Measurements from ENCODE around the gene FMN1. TPM values are rescaled to one million over a fixed set of nuclear protein-coding genes. Genes with fewer than 3 reads are reported as not detected.

FMN1 gene
- polyA plus RNA-seq, 2 of the 4 experiments (the other 2 are of a cell fraction) = 0.53 to 2.2 TPM

DNA sequence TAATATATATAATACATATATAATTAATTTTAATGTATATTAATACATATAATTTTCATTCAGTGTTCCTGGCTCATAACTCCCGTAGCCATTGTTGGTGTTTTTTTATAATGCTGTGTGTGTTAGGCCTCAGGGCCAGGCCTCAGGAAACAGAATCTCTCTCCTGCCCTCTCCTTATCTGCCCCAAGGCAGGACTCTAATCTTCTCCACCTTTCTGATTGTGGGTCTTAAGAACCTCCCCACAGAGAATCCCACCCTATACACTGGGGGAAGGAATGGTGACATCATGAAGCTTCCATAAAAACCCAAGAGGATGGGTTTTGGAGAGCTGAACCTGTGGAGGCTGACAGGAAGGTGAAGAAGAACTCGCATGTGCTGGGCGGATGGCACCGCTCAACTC, 4.0 kb upstream of the FMN1 start (continued):
- TF ChIP-seq E2F6 (IDR thresholded peaks at IDR 0.05; ENCODE audit: borderline replicate concordance, low read depth) (no peak), BHLHE40 (IDR thresholded peaks at IDR 0.05; ENCODE audit: low read depth, low read length) (no peak), RNF2 (IDR thresholded peaks at IDR 0.05; ENCODE audit: borderline replicate concordance, low read depth) (no peak), MAZ (IDR thresholded peaks at IDR 0.05; ENCODE audit: borderline replicate concordance, low read depth, low read length) (no peak), HOXB13 (CRISPR knock-in tag; IDR thresholded peaks at IDR 0.05; ENCODE audit: low read depth) (no peak), BCL3 (IDR thresholded peaks at IDR 0.05) (no peak)

GRCh38 chr15:33197636-33198035, 3.1 kb upstream of the FMN1 start:
- H3K9me3 ChIP-seq = no peaks in the 10 kb centered on the region
- H3K27ac ChIP-seq = no peak overlapping the region
- DNase-seq (ENCODE audit: low read depth in 1 of 2, low spot score in 1 of 2) (no peak), ATAC-seq (no peak), FAIRE-seq (no peak)
- no peak overlapping the region for H3K4me2 ChIP-seq
- peaks cover 29% of the 10 kb centered on the region for H3K4me1 ChIP-seq
- POLR2A ChIA-PET = no interaction called here
- H3K4me3 ChIP-seq = no peak overlapping the region
- 81% methylated on average over 5 of the region's 5 CpGs for WGBS (ENCODE audit: missing lambda C conversion rate)
- no peak for TF ChIP-seq TP53 (CRISPR knock-in tag; IDR thresholded peaks at IDR 0.05)
- no peak for TF ChIP-seq POLR2AphosphoS2 (conservative IDR thresholded peaks at IDR 0.05; ENCODE audit: low read length)
- TF ChIP-seq RFX5 (IDR thresholded peaks at IDR 0.05) = no peak
- TF ChIP-seq FOXS1 (CRISPR knock-in tag; IDR thresholded peaks at IDR 0.05) = no peak
- TF ChIP-seq RARB (CRISPR knock-in tag; IDR thresholded peaks at IDR 0.05) = no peak
- TF ChIP-seq NFE2L2 (conservative IDR thresholded peaks at IDR 0.05; ENCODE audit: low read length) = no peak
- CTCF ChIA-PET = interaction anchor here (0.9 to 1.0 kb wide), 2 partner anchors 18 to 503 kb away, joined by 3 to 7 read pairs; no protein-coding TSS in a partner anchor

DNA sequence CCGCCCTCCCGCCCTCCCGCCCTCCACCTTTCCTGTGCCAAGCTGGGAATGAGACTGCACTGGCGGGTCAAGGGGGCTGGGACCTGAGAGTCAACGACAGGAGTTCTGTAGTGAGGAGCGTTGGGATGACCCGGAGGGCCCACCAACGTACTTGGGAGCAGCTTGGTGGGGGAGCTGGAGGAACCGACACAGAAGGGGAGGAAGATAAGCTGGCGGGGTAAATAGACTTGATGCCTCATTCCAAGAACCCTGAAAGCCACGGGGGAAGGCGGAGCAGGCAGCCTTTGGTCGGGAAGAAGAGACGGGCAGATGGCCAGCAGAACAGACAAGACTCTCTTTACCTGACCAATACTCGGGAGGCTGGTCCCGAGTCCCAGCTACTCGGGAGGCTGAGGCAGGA, 277 bp downstream of the FMN1 start:
- POLR2A ChIA-PET = interaction anchor here (1.0 kb wide), 1 partner anchor 8 kb away, joined by 9 read pairs; no protein-coding TSS in a partner anchor
- Histone ChIP-seq H3K4me1 (peaks cover 3% of the 10 kb centered on the region; the same call in 1 of the 3 replicates), H3K27ac (peak overlapping the region in 1 of 2 experiments; percentile 41; a peak in 3 of 6 replicates), H3K4me3 (peak overlapping the region; percentile 44), H3K4me2 (peak overlapping the region; percentile 92), H3K9me3 (no peaks in the 10 kb centered on the region)
- ATAC-seq = peak; percentile 26 to 46
- WGBS (ENCODE audit: missing lambda C conversion rate) = 12% methylated on average over 17 of the region's 17 CpGs
- TF ChIP-seq KDM1A (IDR thresholded peaks at IDR 0.05; ENCODE audit: low read depth) (no peak), CHD2 (IDR thresholded peaks at IDR 0.05; ENCODE audit: low read length, partially characterized antibody) (no peak), MYC (IDR thresholded peaks at IDR 0.05; ENCODE audit: borderline replicate concordance, low read length) (no peak), RFX5 (IDR thresholded peaks at IDR 0.05) (no peak), FOSB (CRISPR knock-in tag; IDR thresholded peaks at IDR 0.05) (no peak), RCOR1 (IDR thresholded peaks at IDR 0.05; ENCODE audit: low read depth, low read length) (no peak), SMC3 (IDR thresholded peaks at IDR 0.05) (no peak), TFCP2L1 (CRISPR knock-in tag; IDR thresholded peaks at IDR 0.05) (no peak)
- TF ChIP-seq, protein P1, sequence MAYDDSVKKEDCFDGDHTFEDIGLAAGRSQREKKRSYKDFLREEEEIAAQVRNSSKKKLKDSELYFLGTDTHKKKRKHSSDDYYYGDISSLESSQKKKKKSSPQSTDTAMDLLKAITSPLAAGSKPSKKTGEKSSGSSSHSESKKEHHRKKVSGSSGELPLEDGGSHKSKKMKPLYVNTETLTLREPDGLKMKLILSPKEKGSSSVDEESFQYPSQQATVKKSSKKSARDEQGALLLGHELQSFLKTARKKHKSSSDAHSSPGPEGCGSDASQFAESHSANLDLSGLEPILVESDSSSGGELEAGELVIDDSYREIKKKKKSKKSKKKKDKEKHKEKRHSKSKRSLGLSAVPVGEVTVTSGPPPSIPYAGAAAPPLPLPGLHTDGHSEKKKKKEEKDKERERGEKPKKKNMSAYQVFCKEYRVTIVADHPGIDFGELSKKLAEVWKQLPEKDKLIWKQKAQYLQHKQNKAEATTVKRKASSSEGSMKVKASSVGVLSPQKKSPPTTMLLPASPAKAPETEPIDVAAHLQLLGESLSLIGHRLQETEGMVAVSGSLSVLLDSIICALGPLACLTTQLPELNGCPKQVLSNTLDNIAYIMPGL (CRISPR knock-in tag; IDR thresholded peaks at IDR 0.05; ENCODE audit: borderline replicate concordance) = no peak
- no peak for DNase-seq (ENCODE audit: low read depth in 1 of 2, low spot score in 1 of 2)
- FAIRE-seq = no peak
- CTCF ChIA-PET = interaction anchor here (0.7 to 1.5 kb wide), 6 partner anchors 8 to 62 kb away, joined by 3 to 7 read pairs (median 3); no protein-coding TSS in a partner anchor

Measured in A549 (cell line).